ENCODE data around the gene RPS29. TPM values are rescaled to one million over a fixed set of nuclear protein-coding genes. Genes with fewer than 3 reads are reported as not detected.

The RPS29 gene
- total and polyA plus RNA-seq, 10 of the 15 experiments (the other 5 are each of a cell fraction or from before 2014, with no cell fraction given), result 2,685 to 10,815 (median 4,359) TPM

GRCh38 chr14:49579841-49580240 lies 6.3 kb downstream of the RPS29 start (continued):
- TF ChIP-seq MEF2B (IDR thresholded peaks at IDR 0.05; ENCODE audit: partially characterized antibody, poor library complexity, severe bottlenecking) (no peak), ZSCAN29 (IDR thresholded peaks at IDR 0.05) (no peak), ZNF274 (IDR thresholded peaks at IDR 0.05; ENCODE audit: insufficient read depth, insufficient read length) (no peak), GATAD2B (conservative IDR thresholded peaks at IDR 0.05; ENCODE audit: low read depth) (no peak), SMC3 (IDR thresholded peaks at IDR 0.05; ENCODE audit: borderline replicate concordance, low read length) (no peak), RUNX3 (IDR thresholded peaks at IDR 0.05; ENCODE audit: low read length) (no peak), ESRRA (IDR thresholded peaks at IDR 0.05; ENCODE audit: low read length) (no peak)

GRCh38 chr14:49578141-49578540 lies 8.0 kb downstream of the RPS29 start:
- ChIA-PET POLR2A (interaction anchor here (0.9 kb wide), 1 partner anchor 18 kb away, joined by 4 read pairs; no protein-coding TSS in a partner anchor), SMC1A (ENCODE audit: uncharacterized antibody, unreplicated experiment) (no interaction called here), CTCF (interaction anchor here (1.5 kb wide), 1 partner anchor 284 kb away, joined by 4 read pairs; no protein-coding TSS in a partner anchor), RAD21 (ENCODE audit: unreplicated experiment) (no interaction called here)
- no peaks in the 10 kb centered on the region for H3K9me3 ChIP-seq (replicated peaks; ENCODE audit: control insufficient read depth, insufficient read depth, low read length)
- H3K4me3 ChIP-seq, result no peak overlapping the region
- H3K4me1 ChIP-seq (ENCODE audit: control insufficient read depth, insufficient read depth, low read length), result no peaks in the 10 kb centered on the region
- no peak overlapping the region for H3K4me2 ChIP-seq (ENCODE audit: control insufficient read depth, insufficient read depth)
- BruUV-seq (replicated peaks), result no TSS peak
- WGBS (ENCODE audit: insufficient coverage, insufficient replicate concordance, low lambda C conversion rate, missing lambda C conversion rate), result 90% methylated on average over 1 of the region's 1 CpG
- no peak for ATAC-seq
- FAIRE-seq, result no peak
- H3K9ac ChIP-seq (ENCODE audit: control insufficient read depth, insufficient read depth, low read length), result no peak overlapping the region
- H3K27ac ChIP-seq (ENCODE audit: control insufficient read depth, insufficient read depth), result no peak overlapping the region
- H3K79me2 ChIP-seq (ENCODE audit: control insufficient read depth, insufficient read depth, low read length), result peaks cover 31% of the 10 kb centered on the region
- no peak overlapping the region for H2AFZ ChIP-seq (ENCODE audit: control insufficient read depth, low read depth, low read length)
- H4K20me1 ChIP-seq (ENCODE audit: control insufficient read depth, insufficient read depth), result no peaks in the 10 kb centered on the region
- peaks cover 2 to 26% of the 10 kb centered on the region in 2 experiments for H3K36me3 ChIP-seq (ENCODE audit: control insufficient read depth in 2 of 2, insufficient read depth in 2 of 2, low read length in 1 of 2)
- no peaks in the 10 kb centered on the region for H3K27me3 ChIP-seq (replicated peaks in 1 of 2; ENCODE audit: control insufficient read depth in 2 of 2, insufficient read depth in 2 of 2, low read length in 1 of 2)
- intact Hi-C loops (cut with micrococcal nuclease; ENCODE audit: unreplicated experiment) (no loop called here), in situ Hi-C loops (cut with MboI) (no loop called here)
- no peak for TF ChIP-seq ZNF207 (IDR thresholded peaks at IDR 0.05; ENCODE audit: borderline replicate concordance)
- DNase-seq (ENCODE audit: low read depth, low spot score), result no peak

Data from GM12878 (cell line).